ENCODE data around the gene DEK.
"Not testable (repeated sequence)": the region's sequence is repeated elsewhere in the genome, so short reads cannot be mapped to it uniquely, and the experiment has no call there.

DNA sequence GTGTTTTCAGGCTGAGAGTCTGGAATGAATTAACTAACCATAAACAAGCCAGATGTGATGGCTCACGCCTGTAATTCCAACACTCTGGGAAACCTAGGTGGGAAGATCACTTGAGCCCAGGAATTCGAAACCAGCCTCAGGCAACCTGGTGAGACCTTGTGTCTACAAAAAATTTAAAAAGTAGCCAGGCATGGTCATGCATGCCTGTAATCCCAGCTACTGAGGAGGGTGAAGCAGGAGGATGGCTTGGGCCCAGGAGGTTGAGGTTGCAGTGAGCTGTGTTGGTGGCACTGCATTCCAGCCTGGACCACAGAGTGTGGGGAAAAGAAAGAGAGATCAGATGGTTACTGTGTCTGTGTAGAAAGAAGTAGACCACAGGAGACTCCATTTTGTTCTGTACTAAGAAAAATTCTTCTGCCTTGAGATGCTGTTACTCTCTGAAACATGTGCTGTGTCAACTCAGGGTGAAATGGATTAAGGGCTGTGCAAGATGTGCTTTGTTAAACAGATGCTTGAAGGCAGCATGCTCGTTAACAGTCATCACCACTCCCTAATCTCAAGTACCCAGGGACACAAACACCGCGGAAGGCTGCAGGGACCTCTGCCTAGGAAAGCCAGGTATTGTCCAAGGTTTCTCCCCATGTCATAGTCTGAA is 37.8 kb downstream of the DEK start:
- TF ChIP-seq, protein P1, sequence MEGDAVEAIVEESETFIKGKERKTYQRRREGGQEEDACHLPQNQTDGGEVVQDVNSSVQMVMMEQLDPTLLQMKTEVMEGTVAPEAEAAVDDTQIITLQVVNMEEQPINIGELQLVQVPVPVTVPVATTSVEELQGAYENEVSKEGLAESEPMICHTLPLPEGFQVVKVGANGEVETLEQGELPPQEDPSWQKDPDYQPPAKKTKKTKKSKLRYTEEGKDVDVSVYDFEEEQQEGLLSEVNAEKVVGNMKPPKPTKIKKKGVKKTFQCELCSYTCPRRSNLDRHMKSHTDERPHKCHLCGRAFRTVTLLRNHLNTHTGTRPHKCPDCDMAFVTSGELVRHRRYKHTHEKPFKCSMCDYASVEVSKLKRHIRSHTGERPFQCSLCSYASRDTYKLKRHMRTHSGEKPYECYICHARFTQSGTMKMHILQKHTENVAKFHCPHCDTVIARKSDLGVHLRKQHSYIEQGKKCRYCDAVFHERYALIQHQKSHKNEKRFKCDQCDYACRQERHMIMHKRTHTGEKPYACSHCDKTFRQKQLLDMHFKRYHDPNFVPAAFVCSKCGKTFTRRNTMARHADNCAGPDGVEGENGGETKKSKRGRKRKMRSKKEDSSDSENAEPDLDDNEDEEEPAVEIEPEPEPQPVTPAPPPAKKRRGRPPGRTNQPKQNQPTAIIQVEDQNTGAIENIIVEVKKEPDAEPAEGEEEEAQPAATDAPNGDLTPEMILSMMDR (IDR thresholded peaks at IDR 0.05), result not testable (repeated sequence)
- not testable (repeated sequence) for TF ChIP-seq POLR2A (IDR thresholded peaks at IDR 0.05)
